Erythroblast (primary cell): Measurements from ENCODE around the gene ZNF283.

Experiments used
- GATA1 ChIP-seq: IDR thresholded peaks from 2 replicates; pipeline ENCODE4 v1.6.1; 2011; ENCODE audit warnings: low read depth, mild to moderate bottlenecking, control low read depth, low read length, moderate library complexity
- POLR2A ChIP-seq: IDR thresholded peaks from 2 replicates; pipeline ENCODE4 v1.6.1; 2011; ENCODE audit warnings: mild to moderate bottlenecking, low read length

DNA sequence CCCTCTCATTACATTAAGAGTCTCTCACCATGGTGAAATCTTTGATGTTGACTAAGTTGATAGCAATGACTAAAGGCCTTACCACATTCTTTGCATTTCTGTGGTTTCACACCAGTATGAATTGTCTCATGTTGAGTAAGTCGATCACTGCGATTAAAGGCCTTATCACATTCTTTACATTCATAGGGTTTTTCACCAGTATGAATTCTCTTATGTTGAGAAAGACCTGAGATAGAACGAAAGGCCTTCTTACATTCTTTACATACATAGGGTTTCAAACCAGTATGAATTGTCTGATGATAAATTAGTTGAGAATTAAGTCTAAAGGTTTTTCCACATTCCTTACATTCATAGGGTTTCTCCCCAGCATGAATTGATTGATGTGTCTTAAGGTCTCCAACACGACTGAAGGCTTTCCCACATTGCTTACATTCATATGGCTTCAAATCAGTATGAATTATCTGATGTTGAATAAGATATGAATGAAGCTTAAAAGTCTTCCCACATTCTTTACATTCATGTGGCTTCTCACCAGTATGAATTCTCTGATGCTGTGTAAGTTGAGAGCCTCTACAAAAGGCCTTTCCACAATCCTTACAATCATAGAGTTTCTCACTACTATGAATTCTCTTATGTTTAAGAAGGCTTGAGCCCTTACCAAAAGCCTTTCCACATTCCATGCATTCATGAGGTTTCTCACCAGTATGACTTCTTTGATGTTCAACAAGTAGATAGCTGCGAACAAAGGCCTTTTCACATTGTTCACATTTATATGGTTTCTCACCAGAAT lies 45.6 kb downstream of the ZNF283 start:
- TF ChIP-seq POLR2A, result no peak
- TF ChIP-seq GATA1, result no peak
